K562 (cell line): ENCODE results near the gene SLK. TPM values are rescaled to one million over a fixed set of nuclear protein-coding genes. Genes with fewer than 3 reads are reported as not detected.

Source experiments
- ATAC-seq: fragments of 200-7000 bp; cut with Tn5 transposase; 3 replicates; pipeline ENCODE4 v1.9.1; 2020; ENCODE audit warnings: moderate library complexity
- BruUV-seq: library from RNA; stranded (reverse); fragments of 400-500 nt; replicated peaks from 2 replicates; lab custom pipeline; 2021; lab: Mats Ljungman, UMichigan
- CTCF ChIA-PET: fragments of 300-600 bp; formaldehyde crosslinking; extraction: SDS; loops from one replicate; lab custom pipeline; 2021; ENCODE audit warnings: low intra/inter-chr PET ratio; lab: Yijun Ruan, JAX
- POLR2A ChIA-PET: fragments of 300-600, 350-650 bp; sonication (Branson Sonifier 250); formaldehyde crosslinking; extraction: SDS; loops from one replicate; lab custom pipeline; 2021; ENCODE audit warnings: antibody characterized with exemption, inconsistent platforms; lab: Yijun Ruan, JAX
- DNase-seq, 4 experiments: peaks; one replicate each; pipeline versions ENCODE4 v3.0.0 to v3.0.0-alpha.2; 2011 to 2018; ENCODE audit warnings: low spot score in 3 of 4, mixed read lengths in 3 of 4; ENCODE audit errors: extremely low read depth in 1 of 4
- FAIRE-seq: peaks from 2 replicates; lab custom pipeline; 2011; peaks lifted over from hg19 to GRCh38; lab: Jason Lieb, UNC
- H2AFZ ChIP-seq: 2 replicates; pipeline ENCODE4 v1.6.0; 2011; ENCODE audit warnings: low read depth, low read length, control low read depth, inconsistent platforms
- H3K27ac ChIP-seq: fragments of 200-600 bp; 3 replicates; pipeline ENCODE4 v1.8.0; 2011; ENCODE audit warnings: low read depth, mild to moderate bottlenecking, control low read depth, inconsistent platforms, low read length, moderate library complexity, mixed read lengths; ENCODE audit errors: extremely low read depth
- H3K27me3 ChIP-seq, 2 experiments: fragments of 300-600 bp in 1 of 2; 2 replicates in 1 of 2; 3 replicates in 1 of 2; pipeline versions ENCODE4 v1.6.0 to v1.8.0; 2011; ENCODE audit warnings: inconsistent platforms in 2 of 2, low read length in 2 of 2, mild to moderate bottlenecking in 1 of 2, mixed read lengths in 1 of 2, moderate library complexity in 1 of 2; ENCODE audit not compliant: control insufficient read depth in 2 of 2, insufficient read depth in 2 of 2
- H3K36me3 ChIP-seq: fragments of 300-600 bp; 3 replicates; pipeline ENCODE4 v1.8.0; 2011; ENCODE audit warnings: mild to moderate bottlenecking, low read length, inconsistent platforms; ENCODE audit not compliant: control insufficient read depth, insufficient read depth
- H3K4me1 ChIP-seq, 2 experiments: fragments of 200-600 bp in 1 of 2; replicated peaks in 1 of 2; 2 replicates in 1 of 2; 3 replicates in 1 of 2; pipeline versions ENCODE4 v1.5.1 to v1.8.0; 2011; ENCODE audit warnings: inconsistent platforms in 2 of 2, low read length in 2 of 2, mild to moderate bottlenecking in 1 of 2, mixed read lengths in 1 of 2, moderate library complexity in 1 of 2; ENCODE audit not compliant: control insufficient read depth in 2 of 2, insufficient read depth in 2 of 2
- H3K4me2 ChIP-seq: 2 replicates; pipeline ENCODE4 v1.6.1; 2011; ENCODE audit warnings: low read length, control low read depth, inconsistent platforms, mixed read lengths; ENCODE audit not compliant: insufficient read depth
- H3K4me3 ChIP-seq: fragments of 200-600 bp; sonication (generic), shearing (Covaris generic); 2 replicates; pipeline ENCODE4 v1.5.1; 2016; ENCODE audit warnings: control low read depth, inconsistent platforms
- H3K79me2 ChIP-seq: fragments of 200-600 bp; 3 replicates; pipeline ENCODE4 v1.8.0; 2011; ENCODE audit warnings: low read length, inconsistent platforms; ENCODE audit not compliant: control insufficient read depth, insufficient read depth
- H3K9ac ChIP-seq, 2 experiments: 2 replicates each; pipeline versions ENCODE4 v1.6.0 to v1.6.1; 2011; ENCODE audit warnings: low read depth in 2 of 2, low read length in 2 of 2, control low read depth in 1 of 2, inconsistent platforms in 1 of 2, mild to moderate bottlenecking in 1 of 2, mixed read lengths in 1 of 2; ENCODE audit not compliant: insufficient read depth in 1 of 2
- H3K9me1 ChIP-seq: one replicate; pipeline ENCODE4 v1.6.0; 2011; ENCODE audit warnings: inconsistent platforms, mild to moderate bottlenecking, low read length, moderate library complexity; ENCODE audit not compliant: control insufficient read depth, insufficient read depth
- H3K9me3 ChIP-seq: replicated peaks from 2 replicates; pipeline ENCODE4 v1.5.1; 2011; ENCODE audit warnings: low read depth, low read length, inconsistent platforms; ENCODE audit not compliant: control insufficient read depth, insufficient read depth
- H4K20me1 ChIP-seq: replicated peaks from 2 replicates; pipeline ENCODE4 v1.6.1; 2011; ENCODE audit warnings: low read length, inconsistent platforms, mixed read lengths; ENCODE audit not compliant: control insufficient read depth, insufficient read depth
- E2F3 ChIP-seq: fragments of 250-450 bp; sonication (Bioruptor Pico); IDR thresholded peaks from 2 replicates; pipeline ENCODE4 v1.4.0; 2020; ENCODE audit warnings: mild to moderate bottlenecking
- FOXM1 ChIP-seq, 2 experiments: fragments of 450-650 bp in 1 of 2; sonication (generic) in 1 of 2; formaldehyde crosslinking in 1 of 2; IDR thresholded peaks; 2 replicates each; pipeline versions ENCODE4 v1.6.1 to v1.9.0; 2017 to 2022; ENCODE audit warnings: low read depth in 2 of 2, mild to moderate bottlenecking in 2 of 2, missing genetic modification reagents in 1 of 2, moderate library complexity in 1 of 2
- ILK ChIP-seq: fragments of 450-650 bp; IDR thresholded peaks from 2 replicates; pipeline ENCODE4 v1.6.1; 2016; ENCODE audit warnings: missing genetic modification characterization, low read depth, mild to moderate bottlenecking, missing compliant biosample characterization, moderate library complexity, borderline replicate concordance
- KLF1 ChIP-seq: fragments of 450-650 bp; IDR thresholded peaks from 2 replicates; pipeline ENCODE4 v1.6.1; 2016; ENCODE audit warnings: missing genetic modification characterization, missing compliant biosample characterization
- KLF13 ChIP-seq: fragments of 450-650 bp; IDR thresholded peaks from 2 replicates; pipeline ENCODE4 v1.6.1; 2016; ENCODE audit warnings: missing genetic modification characterization, low read depth, mild to moderate bottlenecking, missing compliant biosample characterization, moderate library complexity, borderline replicate concordance
- ZBTB17 ChIP-seq: fragments of 450-650 bp; formaldehyde crosslinking; IDR thresholded peaks from 2 replicates; pipeline ENCODE4 v1.4.0; 2020; ENCODE audit warnings: mild to moderate bottlenecking
- ZZZ3 ChIP-seq: fragments of 450-650 bp; IDR thresholded peaks from 2 replicates; pipeline ENCODE4 v1.6.1; 2016; ENCODE audit warnings: antibody characterized with exemption, mild to moderate bottlenecking, moderate library complexity
- WGBS: fragments of 100-300 bp; shearing (Covaris generic); methylation state at CpG from one replicate; pipeline ENCODE4 v1.1.6; 2016; ENCODE audit warnings: low coverage, mixed read lengths; ENCODE audit not compliant: insufficient coverage; ENCODE audit errors: missing lambda C conversion rate; 5-methylcytosine and 5-hydroxymethylcytosine counted together
- in situ Hi-C: fragments of 300-500 bp; cut with MboI; formaldehyde crosslinking; loops from 4 replicates; pipeline ENCODE4 v1.15.0; 2018; ENCODE audit warnings: inconsistent platforms, mixed read lengths
- intact Hi-C: fragments of 100-400 bp; cut with micrococcal nuclease; formaldehyde crosslinking; loops from 2 replicates; pipeline ENCODE4 v1.14.2; 2022
- polyA plus RNA-seq, 8 experiments: library from polyadenylated mRNA; depleted of rRNA in 4 of 8; stranded (reverse) in 5 of 8; unstranded in 3 of 8; fragments of >200 nt; fragmentation: Nextera tagmentation in 2 of 8; fragmentation: Illumina TruSeq in 1 of 8; extraction: Ambion mirVana in 2 of 8; extraction: Trizol in 1 of 8; gene quantifications; 2 replicates each; pipeline versions ENCODE4 v1.2.1 to v1.2.3, GENCODE V29; 2011 to 2014; ENCODE audit warnings: inconsistent platforms in 1 of 8, missing spikeins in 1 of 8
- total RNA-seq, 7 experiments: library from RNA; depleted of rRNA in 6 of 7; stranded (reverse); fragments of >200 nt in 6 of 7; fragmentation: Illumina TruSeq in 2 of 7; extraction: Trizol in 2 of 7; gene quantifications; 2 replicates each; pipeline versions ENCODE4 v1.2.1 to v1.2.3, GENCODE V29; 2011 to 2021; ENCODE audit warnings: low replicate concordance in 1 of 7

SLK gene
- total and polyA plus RNA-seq, 9 of the 15 experiments (the other 6 are each of a cell fraction or from before 2014, with no cell fraction given) = 8.2 to 40.0 (median 23.4) TPM

GRCh38 chr10:103983367-103983911 lies 16.5 kb downstream of the SLK start:
- ATAC-seq (0 out of 3 replicates have a peak, but pooled peaks have one; percentile 23), DNase-seq (no peak), FAIRE-seq (no peak)
- no peak overlapping the region for H3K27ac ChIP-seq
- intact Hi-C loops = loop anchor here (5.0 kb wide), 1 partner anchor 139 kb away; the partner anchor contains the start of gene SFR1
- no peaks in the 10 kb centered on the region for H3K9me3 ChIP-seq
- peaks cover 0 to 5% of the 10 kb centered on the region in 2 experiments; a peak in 3 of 5 replicates for H3K4me1 ChIP-seq
- no peak overlapping the region for H2AFZ ChIP-seq
- no TSS peak for BruUV-seq
- H3K9me1 ChIP-seq = no peaks in the 10 kb centered on the region
- WGBS = 46% methylated on average over 4 of the region's 4 CpGs
- H3K36me3 ChIP-seq = no peaks in the 10 kb centered on the region
- H3K9ac ChIP-seq = no peak overlapping the region
- H4K20me1 ChIP-seq = 0 out of 2 replicates have a peak, but pooled peaks cover 4% of the 10 kb centered on the region
- H3K4me2 ChIP-seq = no peak overlapping the region
- no peaks in the 10 kb centered on the region for H3K27me3 ChIP-seq
- in situ Hi-C loops = no loop called here
- ChIA-PET POLR2A (no interaction called here), CTCF (no interaction called here)
- no peak overlapping the region for H3K4me3 ChIP-seq
- no peak for TF ChIP-seq ILK (tag)
- no peak for TF ChIP-seq ZBTB17 (CRISPR knock-in tag)
- no peak for TF ChIP-seq ZZZ3
- no peak for TF ChIP-seq KLF1 (tag)
- no peak for TF ChIP-seq FOXM1 (IDR thresholded peaks at IDR 0.05; ENCODE audit: low read depth)
- no peak for TF ChIP-seq FOXM1 (CRISPR knock-in tag; IDR thresholded peaks at IDR 0.05; ENCODE audit: low read depth)
- TF ChIP-seq KLF13 (tag) = no peak
- TF ChIP-seq E2F3 (CRISPR knock-in tag) = no peak
- H3K79me2 ChIP-seq = peaks cover 95% of the 10 kb centered on the region
